Measurements from ENCODE around the gene SRF.

- no peak for TF ChIP-seq EZH2phosphoT487 (IDR thresholded peaks at IDR 0.05)
- TF ChIP-seq CTCF (IDR thresholded peaks at IDR 0.05), result no peak
- TF ChIP-seq EZH2 (IDR thresholded peaks at IDR 0.05), result no peak
Measured at GRCh38 chr6:43178150-43178549, 7.1 kb downstream of the SRF start.
